Raji (cell line): Measurements from ENCODE around the gene WFDC8.

Source experiments
- POLR2A ChIP-seq: IDR thresholded peaks from 2 replicates; pipeline ENCODE4 v1.6.1; 2011; ENCODE audit warnings: low read depth, low read length, control low read depth; ENCODE audit not compliant: insufficient read depth

Gene WFDC8

DNA sequence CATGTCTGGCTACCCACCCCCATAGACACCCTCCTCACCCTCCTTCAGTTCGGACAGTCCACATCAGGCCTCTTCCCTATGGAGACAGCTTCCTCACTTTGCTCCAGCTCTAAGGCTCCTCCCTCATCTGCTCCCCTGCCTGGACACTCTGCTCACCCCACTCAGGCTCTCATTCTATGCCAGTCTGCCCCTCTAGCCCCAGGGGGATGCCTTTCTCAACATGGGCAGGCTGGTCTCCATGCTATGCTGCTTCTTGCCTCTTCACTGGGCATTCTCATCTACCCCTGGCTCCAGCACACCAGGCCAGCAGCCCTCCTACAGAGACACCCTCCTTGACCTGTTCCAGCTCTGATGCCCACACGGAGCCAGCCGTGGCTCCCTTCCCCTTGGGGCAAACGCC lies at the start of gene WFDC8:
TSS of gene WFDC8 (minus strand) at position 101 of the 400 bp plus-strand sequence. CDS start at position 64, 37 bp downstream.
- TF ChIP-seq POLR2A: no peak

DNA sequence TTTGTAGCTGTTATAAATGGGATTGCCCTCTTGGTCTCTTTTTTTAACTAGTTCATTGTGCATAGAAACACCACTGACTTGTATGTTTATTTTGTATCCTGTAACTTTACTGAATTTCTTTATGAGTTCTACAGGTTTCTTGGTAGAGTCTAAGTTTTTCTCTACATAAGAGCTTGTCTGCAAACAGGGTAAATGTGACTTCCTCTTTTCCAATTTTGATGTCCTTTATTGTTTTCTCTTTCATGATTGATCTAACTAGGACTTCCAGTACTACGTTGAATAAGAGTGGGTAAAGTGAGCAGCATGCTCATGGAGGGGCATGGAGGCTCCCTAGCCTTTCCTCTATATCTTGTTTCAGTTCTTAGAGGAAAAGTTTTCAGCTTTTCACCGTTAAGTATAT lies 47.5 kb upstream of the WFDC8 start:
- TF ChIP-seq POLR2A: no peak

DNA sequence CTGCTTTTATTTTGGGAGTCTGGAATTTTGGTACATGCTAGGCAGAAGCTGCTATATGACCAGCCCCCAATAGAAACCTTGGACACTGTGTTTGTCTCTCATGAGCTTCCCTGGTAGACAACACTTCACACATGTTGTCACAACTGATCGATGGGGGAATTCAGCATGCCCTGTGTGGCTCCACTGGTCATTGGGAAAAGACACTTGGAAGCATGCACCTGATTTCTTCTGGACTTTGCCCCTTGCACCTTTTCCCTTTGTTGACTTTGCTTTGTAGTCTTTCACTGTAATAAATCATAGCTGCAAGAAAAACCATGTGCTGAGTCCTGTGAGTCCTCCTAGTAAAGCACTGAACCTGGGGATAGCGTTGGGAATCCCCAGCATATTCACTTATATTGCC lies 42.5 kb upstream of the WFDC8 start:
- no peak for TF ChIP-seq POLR2A

DNA sequence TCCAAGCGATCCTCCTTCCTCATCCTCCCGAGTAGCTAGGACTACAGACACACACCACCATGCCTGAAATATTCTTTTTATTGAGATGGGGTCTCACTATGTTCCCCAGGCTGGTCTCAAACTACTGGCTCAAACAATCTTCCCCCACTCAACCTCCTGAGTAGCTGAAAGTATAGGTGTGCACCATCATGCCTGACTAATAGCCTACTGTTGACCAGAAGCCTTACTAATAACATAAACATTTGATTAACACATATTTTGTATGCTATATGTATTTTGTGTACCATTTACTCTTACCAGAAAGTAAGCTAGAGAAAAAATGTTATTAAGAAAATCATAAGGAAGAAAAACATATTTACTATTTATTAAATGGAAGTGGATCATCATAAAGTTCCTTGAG lies 38.5 kb upstream of the WFDC8 start:
- TF ChIP-seq POLR2A: no peak

DNA sequence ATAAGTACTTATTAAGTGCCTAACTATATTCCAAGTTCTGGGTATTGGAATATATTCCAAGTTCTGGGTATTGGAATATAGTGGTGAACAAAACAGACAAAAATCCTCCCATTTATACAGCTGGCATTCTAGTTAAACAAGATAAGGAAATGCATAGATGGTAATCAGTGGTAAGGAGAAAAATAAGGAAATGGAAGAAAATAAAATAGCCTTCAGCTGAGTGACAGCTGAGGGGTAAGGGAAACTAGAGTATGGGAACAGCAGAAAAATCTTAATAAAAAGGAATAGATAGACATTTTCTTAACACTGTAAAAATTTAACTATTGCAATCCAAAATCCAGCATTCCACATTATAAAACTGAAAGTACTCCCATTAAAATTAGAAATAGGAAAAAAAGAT lies 33.2 kb upstream of the WFDC8 start:
- no peak for TF ChIP-seq POLR2A

DNA sequence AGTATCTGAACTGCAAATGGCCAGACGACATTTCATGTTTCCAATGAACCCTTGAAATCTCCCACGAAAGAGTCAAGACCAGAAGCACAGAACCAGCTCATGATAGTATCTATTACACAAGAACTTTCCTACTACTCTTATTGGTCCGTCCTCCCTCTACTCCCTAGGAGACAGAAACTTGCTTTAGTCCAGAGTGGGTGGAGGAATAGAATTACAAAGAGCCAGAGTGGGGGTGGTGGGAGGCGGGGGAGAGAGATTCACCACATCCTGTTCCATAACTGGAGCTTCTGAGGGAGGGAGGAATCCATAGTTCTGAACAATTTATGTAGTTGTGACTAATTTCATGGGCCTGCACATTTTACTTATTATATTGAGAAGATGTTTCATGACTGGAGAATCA lies 32.0 kb upstream of the WFDC8 start:
- TF ChIP-seq POLR2A: no peak

DNA sequence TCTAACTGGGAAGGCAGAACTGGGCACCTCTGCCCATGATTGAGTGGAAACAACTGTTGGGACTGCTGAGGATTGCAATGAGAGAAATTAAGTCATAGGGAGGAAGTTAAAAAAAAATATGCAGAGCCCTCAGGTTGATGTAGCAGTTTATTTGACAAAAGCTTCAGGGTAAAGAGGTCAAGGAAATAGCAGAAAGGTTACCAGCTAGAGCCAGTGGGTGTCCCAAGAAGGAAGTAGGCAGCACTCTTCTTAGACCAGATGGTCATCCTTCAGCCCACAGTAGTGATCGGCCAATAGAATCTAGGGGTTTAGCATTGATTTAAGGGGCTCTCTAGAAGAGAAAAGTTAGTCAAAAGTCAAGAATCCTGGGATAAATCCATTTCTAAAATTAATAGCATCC lies 28.7 kb upstream of the WFDC8 start:
- TF ChIP-seq POLR2A: no peak

DNA sequence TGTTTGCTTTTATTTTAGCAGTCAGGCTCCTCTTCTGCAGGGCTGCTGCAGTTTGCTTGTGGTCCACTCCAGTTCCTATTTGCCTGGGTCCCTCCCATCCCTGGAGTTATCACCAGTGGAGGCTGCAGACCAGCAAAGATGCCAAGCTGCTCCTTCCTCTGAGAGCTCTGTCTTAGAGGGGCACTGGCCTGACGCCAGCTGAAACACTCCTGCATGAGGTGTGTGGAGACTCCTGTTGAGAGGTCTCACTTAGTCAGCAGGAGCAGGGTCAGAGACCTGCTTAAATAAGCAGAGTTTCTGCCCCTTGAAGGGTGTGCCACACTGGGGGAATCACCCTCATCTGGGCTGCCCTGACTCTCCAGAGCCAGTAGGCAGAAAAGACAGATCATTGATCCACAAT lies 16.2 kb upstream of the WFDC8 start:
- no peak for TF ChIP-seq POLR2A

DNA sequence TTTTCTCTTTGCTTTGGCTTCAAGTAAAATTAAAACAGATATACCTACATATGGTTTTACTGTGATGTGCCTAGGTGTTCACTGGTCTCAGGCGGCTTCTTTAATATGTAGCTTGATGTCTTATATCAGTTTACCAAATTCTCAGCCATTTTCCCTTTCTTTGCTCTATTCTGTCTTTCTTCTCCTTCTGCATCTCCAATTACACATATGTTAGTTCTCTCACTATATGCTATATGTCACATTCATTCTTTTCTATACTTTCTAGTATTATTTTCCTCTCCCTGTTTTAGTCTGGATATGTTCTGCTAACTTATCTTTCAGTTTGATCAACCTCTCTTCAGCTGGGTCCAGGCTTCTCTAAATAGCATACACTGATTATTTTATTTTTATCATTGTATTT lies 14.4 kb upstream of the WFDC8 start:
- no peak for TF ChIP-seq POLR2A

DNA sequence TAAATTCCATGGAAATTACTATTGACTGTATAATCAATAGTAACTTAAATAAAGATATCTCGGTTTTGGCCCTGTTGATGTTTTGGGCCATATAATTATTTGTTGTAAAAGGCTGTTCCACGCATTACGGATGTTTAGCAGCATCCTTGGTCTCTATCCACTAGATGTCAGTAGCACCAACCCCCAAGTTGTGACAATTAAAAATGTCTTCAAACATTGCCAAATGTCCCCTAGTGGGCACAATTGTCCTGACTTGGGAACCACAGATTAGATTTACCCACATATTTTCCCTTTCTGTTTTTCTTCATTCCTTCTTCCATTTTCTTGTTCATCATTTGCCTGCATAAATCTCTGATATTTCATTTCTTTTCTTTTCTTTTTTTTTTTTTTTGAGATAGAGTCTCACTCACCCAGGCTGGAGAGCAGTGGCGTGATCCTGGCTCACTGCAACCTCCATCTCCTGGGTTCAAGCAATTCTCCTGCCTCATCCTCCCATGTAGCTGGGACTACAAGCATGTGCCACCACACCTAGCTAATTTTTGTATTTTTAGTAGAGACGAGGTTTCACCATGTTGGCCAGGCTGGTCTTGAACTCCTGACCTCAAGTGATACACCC lies 13.6 kb upstream of the WFDC8 start:
- no peak for TF ChIP-seq POLR2A

DNA sequence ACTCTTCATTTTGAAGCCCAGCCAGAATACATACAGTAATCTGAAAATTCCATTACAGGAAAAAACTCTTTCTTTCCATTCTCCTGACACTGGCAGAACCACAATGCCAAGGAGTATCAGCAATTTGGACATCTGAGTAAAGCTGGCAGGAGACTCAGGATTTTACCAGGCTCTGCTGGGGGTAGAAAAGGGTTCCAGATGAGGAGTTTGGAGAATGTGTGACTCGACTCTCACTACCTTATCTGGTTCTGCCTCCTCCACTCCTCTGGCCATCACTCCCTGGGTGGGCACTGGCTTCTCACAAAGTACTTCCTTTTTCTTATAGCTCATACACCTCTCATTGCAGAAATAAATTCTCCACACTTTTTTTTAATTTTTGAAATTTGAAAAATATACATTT lies 10.6 kb upstream of the WFDC8 start:
- TF ChIP-seq POLR2A: no peak

DNA sequence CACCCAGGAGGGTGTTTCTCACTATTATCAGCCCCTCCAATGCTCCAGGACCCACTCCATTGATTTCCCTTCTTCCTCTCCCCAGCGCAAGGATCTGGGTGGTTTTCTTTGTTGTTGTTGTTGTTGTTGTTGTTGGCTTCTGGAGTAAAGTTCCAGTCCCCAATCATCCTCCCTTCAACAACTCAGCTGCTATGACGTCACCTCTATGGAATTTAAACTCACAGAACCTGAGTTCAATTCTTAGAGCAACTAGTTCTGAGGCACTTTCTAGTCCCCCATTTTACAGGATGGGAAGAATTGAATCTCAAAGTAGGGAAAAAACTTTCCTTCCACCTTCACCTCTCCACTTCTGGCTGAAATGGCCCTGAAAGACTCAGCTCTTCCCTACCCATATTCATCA lies 9.7 kb upstream of the WFDC8 start:
- TF ChIP-seq POLR2A: no peak

DNA sequence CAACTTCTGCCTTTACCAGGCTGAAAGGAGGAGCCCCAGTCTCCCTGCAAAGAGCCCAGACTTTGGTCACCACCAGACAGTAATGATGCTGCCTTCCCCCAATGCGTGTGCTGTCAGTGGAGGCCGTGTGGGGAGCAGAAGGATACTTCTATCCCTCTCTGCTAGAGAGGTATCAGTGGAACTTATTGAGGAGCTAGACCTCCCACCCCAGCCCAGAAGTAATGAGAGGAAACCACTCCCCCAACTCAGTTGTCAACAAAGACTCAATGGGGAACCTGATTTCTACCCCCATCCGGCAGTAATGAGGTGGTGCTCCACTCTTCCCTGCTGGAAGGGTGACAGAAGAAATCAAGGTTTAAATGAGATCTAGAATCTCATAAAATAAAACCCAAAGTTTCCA lies 4.4 kb upstream of the WFDC8 start:
- TF ChIP-seq POLR2A: no peak

DNA sequence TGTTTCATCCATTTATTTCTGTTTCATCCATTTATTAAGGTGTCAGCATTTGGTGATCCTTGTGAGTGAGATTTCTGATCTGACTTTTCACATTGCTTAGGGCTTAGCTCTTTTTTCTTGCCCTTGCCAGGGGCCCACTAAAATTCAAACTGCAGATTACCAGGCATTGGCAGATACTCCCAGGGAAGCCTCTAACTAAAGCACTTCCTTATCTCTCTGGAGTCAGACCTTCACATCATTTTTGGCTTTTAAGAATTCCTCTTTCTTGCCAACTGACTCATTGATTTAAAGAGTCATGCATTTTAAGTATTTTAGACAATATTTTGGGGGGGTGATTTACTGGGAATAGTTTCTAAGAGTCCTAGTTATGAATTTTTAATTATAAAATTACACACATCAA lies 2.6 kb upstream of the WFDC8 start:
- TF ChIP-seq POLR2A: no peak

DNA sequence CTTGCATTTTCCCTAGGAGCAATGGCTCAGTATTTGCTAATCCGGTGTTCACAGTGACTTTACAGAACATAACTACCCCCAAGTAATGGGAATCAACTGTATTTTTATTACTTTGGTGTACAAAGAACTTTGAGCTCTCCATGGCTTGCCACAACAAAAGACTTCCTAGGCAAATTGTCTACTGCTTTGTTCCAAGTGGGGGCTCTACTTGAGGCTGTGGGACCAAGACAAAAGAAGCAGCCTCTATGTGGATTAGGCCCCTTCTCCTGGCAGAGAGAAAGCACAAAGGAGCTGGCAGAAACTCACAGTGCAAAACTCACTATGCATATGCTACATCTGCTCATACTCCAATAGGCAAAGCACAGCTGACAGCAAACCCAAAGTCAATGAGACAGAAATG lies 853 bp downstream of the WFDC8 start:
- TF ChIP-seq POLR2A: no peak

DNA sequence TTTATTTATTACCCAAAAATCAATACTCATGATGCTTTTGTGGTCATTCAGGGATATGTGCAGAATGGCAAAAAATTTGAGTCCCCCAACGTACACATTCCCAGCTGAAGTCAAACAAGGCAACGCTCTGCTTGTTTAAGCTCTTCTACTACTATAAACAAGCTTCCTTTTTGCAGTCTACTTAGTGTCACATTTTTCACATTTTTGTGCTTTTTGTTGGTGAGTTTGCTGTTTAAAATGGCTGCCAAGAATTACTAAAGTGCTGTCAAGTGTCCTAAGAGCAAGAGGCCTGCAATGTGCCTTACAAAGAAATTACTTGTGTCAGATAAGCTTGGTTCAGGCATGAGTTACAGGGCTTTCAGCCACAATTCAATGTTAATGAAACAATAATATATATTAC lies 2.1 kb downstream of the WFDC8 start:
- TF ChIP-seq POLR2A: no peak

DNA sequence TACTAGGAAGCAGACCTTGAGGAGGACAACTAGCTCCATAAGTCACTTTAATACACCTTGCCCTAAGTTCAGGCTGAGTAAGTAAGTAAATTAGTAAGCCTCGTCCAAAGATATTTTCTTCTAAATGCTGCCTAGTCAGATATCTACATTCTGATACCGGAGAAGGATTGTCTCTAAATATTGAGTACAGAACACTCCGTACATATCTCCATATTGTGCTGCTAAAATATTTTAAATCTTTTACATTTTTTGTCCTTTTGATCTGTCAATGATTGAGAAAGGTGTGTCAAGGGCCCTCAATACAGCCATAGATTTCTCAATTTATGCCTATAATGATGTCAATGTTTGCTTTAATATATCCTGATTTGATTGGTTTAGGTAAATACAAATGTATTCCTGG lies 3.2 kb downstream of the WFDC8 start:
- no peak for TF ChIP-seq POLR2A
